T-helper 2 cell treated with Interferon-gamma antibody and Interleukin-4, amounts not matched to agents 5 μg/mL and 100 μg/mL, for 36 hours (primary cell): ENCODE measurements around the gene ANO3.
"Not testable (repeated sequence)": the region's sequence is repeated elsewhere in the genome, so short reads cannot be mapped to it uniquely, and the experiment has no call there.

ENCODE experiments used
- DNase-seq: peaks from one replicate; pipeline ENCODE4 v3.0.0; 2021; ENCODE audit warnings: low spot score
- H3K27ac Mint-ChIP-seq: one replicate; pipeline ENCODE4 v1.8.0; 2021; ENCODE audit warnings: mild to moderate bottlenecking, mixed read lengths
- H3K27me3 Mint-ChIP-seq: one replicate; pipeline ENCODE4 v1.8.0; 2021; ENCODE audit warnings: low read depth, mixed read lengths
- H3K36me3 Mint-ChIP-seq: one replicate; pipeline ENCODE4 v1.8.0; 2021; ENCODE audit warnings: low read depth, mixed read lengths
- H3K4me1 Mint-ChIP-seq: one replicate; pipeline ENCODE4 v1.8.0; 2021; ENCODE audit warnings: low read depth, mixed read lengths
- H3K4me3 Mint-ChIP-seq: one replicate; pipeline ENCODE4 v1.8.0; 2022; ENCODE audit warnings: mild to moderate bottlenecking, moderate library complexity, mixed read lengths
- H3K9me3 Mint-ChIP-seq: one replicate; pipeline ENCODE4 v1.8.0; 2021; ENCODE audit warnings: mixed read lengths

The ANO3 gene

GRCh38 chr11:26620282-26621045 is 288.5 kb downstream of the ANO3 start:
- DNase-seq, result no peak
- Mint-ChIP-seq H3K4me1 (no peaks in the 10 kb centered on the region), H3K27ac (no peak overlapping the region), H3K4me3 (no peak overlapping the region), H3K27me3 (no peaks in the 10 kb centered on the region), H3K36me3 (no peaks in the 10 kb centered on the region), H3K9me3 (no peaks in the 10 kb centered on the region)

- H3K4me1 Mint-ChIP-seq, result no peaks in the 10 kb centered on the region
- no peak overlapping the region for H3K27ac Mint-ChIP-seq
- no peaks in the 10 kb centered on the region for H3K27me3 Mint-ChIP-seq
- no peaks in the 10 kb centered on the region for H3K36me3 Mint-ChIP-seq
- H3K4me3 Mint-ChIP-seq, result no peak overlapping the region
- H3K9me3 Mint-ChIP-seq, result no peaks in the 10 kb centered on the region
- no peak for DNase-seq
Observed at GRCh38 chr11:26621132-26621531, 289.2 kb downstream of the ANO3 start.

GRCh38 chr11:26622181-26622580 is 290.3 kb downstream of the ANO3 start:
- Mint-ChIP-seq H3K27me3 (no peaks in the 10 kb centered on the region), H3K4me1 (no peaks in the 10 kb centered on the region), H3K36me3 (no peaks in the 10 kb centered on the region), H3K4me3 (no peak overlapping the region), H3K27ac (no peak overlapping the region), H3K9me3 (no peaks in the 10 kb centered on the region)
- no peak for DNase-seq

GRCh38 chr11:26623076-26623659 is 291.2 kb downstream of the ANO3 start:
- Mint-ChIP-seq H3K9me3 (no peaks in the 10 kb centered on the region), H3K27ac (no peak overlapping the region), H3K27me3 (no peaks in the 10 kb centered on the region), H3K4me3 (no peak overlapping the region), H3K4me1 (no peaks in the 10 kb centered on the region), H3K36me3 (no peaks in the 10 kb centered on the region)
- DNase-seq, result no peak

GRCh38 chr11:26626346-26626745 is 294.4 kb downstream of the ANO3 start:
- Mint-ChIP-seq H3K27me3 (no peaks in the 10 kb centered on the region), H3K9me3 (peaks cover under 1% of the 10 kb centered on the region), H3K36me3 (no peaks in the 10 kb centered on the region), H3K4me3 (no peak overlapping the region), H3K4me1 (no peaks in the 10 kb centered on the region), H3K27ac (no peak overlapping the region)
- DNase-seq, result no peak

- no peaks in the 10 kb centered on the region for H3K36me3 Mint-ChIP-seq
- no peak for DNase-seq
- H3K4me3 Mint-ChIP-seq, result no peak overlapping the region
- peaks cover 9% of the 10 kb centered on the region for H3K9me3 Mint-ChIP-seq
- no peaks in the 10 kb centered on the region for H3K27me3 Mint-ChIP-seq
- H3K27ac Mint-ChIP-seq, result no peak overlapping the region
- H3K4me1 Mint-ChIP-seq, result no peaks in the 10 kb centered on the region
Observed at GRCh38 chr11:26632691-26633159, 300.8 kb downstream of the ANO3 start.

GRCh38 chr11:26643314-26643713 is 311.4 kb downstream of the ANO3 start:
- H3K9me3 Mint-ChIP-seq, H3K4me3 Mint-ChIP-seq, DNase-seq, H3K4me1 Mint-ChIP-seq, H3K36me3 Mint-ChIP-seq, H3K27me3 Mint-ChIP-seq, H3K27ac Mint-ChIP-seq: not testable (repeated sequence)

GRCh38 chr11:26649884-26650283 is 318.0 kb downstream of the ANO3 start:
- DNase-seq, result no peak
- H3K27ac Mint-ChIP-seq, result no peak overlapping the region
- no peaks in the 10 kb centered on the region for H3K27me3 Mint-ChIP-seq
- no peak overlapping the region for H3K4me3 Mint-ChIP-seq
- H3K36me3 Mint-ChIP-seq, result no peaks in the 10 kb centered on the region
- no peaks in the 10 kb centered on the region for H3K9me3 Mint-ChIP-seq
- H3K4me1 Mint-ChIP-seq, result no peaks in the 10 kb centered on the region

- H3K4me1 Mint-ChIP-seq, result no peaks in the 10 kb centered on the region
- no peaks in the 10 kb centered on the region for H3K9me3 Mint-ChIP-seq
- no peak overlapping the region for H3K27ac Mint-ChIP-seq
- H3K4me3 Mint-ChIP-seq, result no peak overlapping the region
- DNase-seq, result no peak
- H3K36me3 Mint-ChIP-seq, result no peaks in the 10 kb centered on the region
- H3K27me3 Mint-ChIP-seq, result no peaks in the 10 kb centered on the region
Observed at GRCh38 chr11:26651916-26652315, 320.0 kb downstream of the ANO3 start.

- no peak overlapping the region for H3K27ac Mint-ChIP-seq
- H3K9me3 Mint-ChIP-seq, result no peaks in the 10 kb centered on the region
- no peaks in the 10 kb centered on the region for H3K27me3 Mint-ChIP-seq
- H3K4me3 Mint-ChIP-seq, result no peak overlapping the region
- DNase-seq, result no peak
- H3K4me1 Mint-ChIP-seq, result no peaks in the 10 kb centered on the region
- H3K36me3 Mint-ChIP-seq, result no peaks in the 10 kb centered on the region
Observed at GRCh38 chr11:26655287-26655686, 323.4 kb downstream of the ANO3 start.

- Mint-ChIP-seq H3K9me3 (no peaks in the 10 kb centered on the region), H3K4me3 (no peak overlapping the region), H3K36me3 (no peaks in the 10 kb centered on the region)
Observed at GRCh38 chr11:26662916-26663315, 331.0 kb downstream of the ANO3 start.

GRCh38 chr11:26665036-26665435 is 333.1 kb downstream of the ANO3 start:
- DNase-seq, result no peak
- Mint-ChIP-seq H3K4me1 (no peaks in the 10 kb centered on the region), H3K9me3 (no peaks in the 10 kb centered on the region), H3K36me3 (no peaks in the 10 kb centered on the region), H3K27me3 (no peaks in the 10 kb centered on the region), H3K4me3 (no peak overlapping the region), H3K27ac (no peak overlapping the region)

More at GRCh38 chr11:26662916-26663315, 331.0 kb downstream of the ANO3 start:
- H3K27me3 Mint-ChIP-seq, result no peaks in the 10 kb centered on the region
- no peak for DNase-seq
- H3K27ac Mint-ChIP-seq, result no peak overlapping the region
- no peaks in the 10 kb centered on the region for H3K4me1 Mint-ChIP-seq

GRCh38 chr11:26665946-26666345 is 334.0 kb downstream of the ANO3 start:
- no peaks in the 10 kb centered on the region for H3K4me1 Mint-ChIP-seq
- H3K9me3 Mint-ChIP-seq, result no peaks in the 10 kb centered on the region
- H3K36me3 Mint-ChIP-seq, result no peaks in the 10 kb centered on the region
- H3K4me3 Mint-ChIP-seq, result no peak overlapping the region
- no peak for DNase-seq
- no peak overlapping the region for H3K27ac Mint-ChIP-seq
- no peaks in the 10 kb centered on the region for H3K27me3 Mint-ChIP-seq

GRCh38 chr11:26675233-26675928 is 343.5 kb downstream of the ANO3 start:
- no peak overlapping the region for H3K27ac Mint-ChIP-seq
- H3K9me3 Mint-ChIP-seq, result no peaks in the 10 kb centered on the region
- no peaks in the 10 kb centered on the region for H3K4me1 Mint-ChIP-seq
- DNase-seq, result no peak
- no peaks in the 10 kb centered on the region for H3K36me3 Mint-ChIP-seq
- no peaks in the 10 kb centered on the region for H3K27me3 Mint-ChIP-seq
- no peak overlapping the region for H3K4me3 Mint-ChIP-seq
